ENCODE measurements around the gene DGKI. TPM values are rescaled to one million over a fixed set of nuclear protein-coding genes. Genes with fewer than 3 reads are reported as not detected.

Gene DGKI
- total RNA-seq, 1 experiment from 2014 or later: 0.15 TPM

DNA sequence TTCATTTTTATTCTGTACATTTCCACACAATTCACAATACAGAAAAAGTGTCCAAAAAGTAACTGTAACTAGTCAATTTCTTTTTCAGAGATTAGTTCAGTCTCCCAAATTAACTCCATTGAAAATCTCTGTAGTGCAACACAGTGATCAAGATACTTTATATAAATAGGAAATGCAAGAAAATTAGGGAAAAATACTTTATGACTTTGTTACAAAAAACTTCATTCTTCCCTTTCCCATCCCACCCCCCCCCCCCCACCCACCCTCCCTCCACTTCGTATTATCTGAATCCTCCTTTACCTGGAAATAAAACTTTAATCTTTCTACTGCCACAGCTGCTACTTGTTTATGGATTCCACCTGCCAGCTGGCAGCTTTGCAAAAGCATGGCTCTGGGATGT is 465.7 kb downstream of the DGKI start:
- no peak overlapping the region for H3K4me2 ChIP-seq (ENCODE audit: low read length)
- BruUV-seq (replicated peaks): no TSS peak
- intact Hi-C loops (cut with micrococcal nuclease): no loop called here
- H3K79me2 ChIP-seq (ENCODE audit: insufficient read depth, low read length): no peaks in the 10 kb centered on the region
- no peaks in the 10 kb centered on the region for H4K20me1 ChIP-seq (ENCODE audit: insufficient read depth)
- H3K27ac ChIP-seq (ENCODE audit: low read depth, low read length): no peak overlapping the region
- RAD21 ChIA-PET (ENCODE audit: low non-redundant PET in 1 of 2, low total read pairs in 2 of 2, uncharacterized antibody in 2 of 2, unreplicated experiment in 2 of 2): no interaction called here
- peaks cover 0 to 7% of the 10 kb centered on the region in 2 experiments; a peak in 1 of 4 replicates for H3K9me3 ChIP-seq (ENCODE audit: control insufficient read depth in 1 of 2, insufficient read depth in 1 of 2, low read depth in 1 of 2, low read length in 2 of 2)
- H3K27me3 ChIP-seq (ENCODE audit: insufficient read depth, low read length): no peaks in the 10 kb centered on the region
- no peak for TF ChIP-seq TCF7L2 (IDR thresholded peaks at IDR 0.05; ENCODE audit: borderline replicate concordance, extremely low read depth, insufficient read depth, insufficient read length)
- TF ChIP-seq, protein P1, sequence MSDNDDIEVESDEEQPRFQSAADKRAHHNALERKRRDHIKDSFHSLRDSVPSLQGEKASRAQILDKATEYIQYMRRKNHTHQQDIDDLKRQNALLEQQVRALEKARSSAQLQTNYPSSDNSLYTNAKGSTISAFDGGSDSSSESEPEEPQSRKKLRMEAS (IDR thresholded peaks at IDR 0.05): no peak
- CTCF ChIA-PET: no interaction called here
- no peak overlapping the region for H3K4me3 ChIP-seq (replicated peaks in 1 of 2; ENCODE audit: low read depth in 1 of 2, low read length in 2 of 2)
- ATAC-seq: no peak
- POLR2A ChIA-PET: no interaction called here
- H2AFZ ChIP-seq (ENCODE audit: low read depth, low read length, poor library complexity, severe bottlenecking): no peak overlapping the region
- no peaks in the 10 kb centered on the region for H3K36me3 ChIP-seq (ENCODE audit: control insufficient read depth in 1 of 2, insufficient read depth in 2 of 2, low read length in 2 of 2)
- no peak for DNase-seq (ENCODE audit: low read depth, low spot score)
- H3K9me2 ChIP-seq (ENCODE audit: insufficient read depth): no peaks in the 10 kb centered on the region
- H3K9ac ChIP-seq (ENCODE audit: low read length): no peak overlapping the region
- no peaks in the 10 kb centered on the region for H3K4me1 ChIP-seq (ENCODE audit: control insufficient read depth in 1 of 2, insufficient read depth in 2 of 2, low read length in 2 of 2)

DNA sequence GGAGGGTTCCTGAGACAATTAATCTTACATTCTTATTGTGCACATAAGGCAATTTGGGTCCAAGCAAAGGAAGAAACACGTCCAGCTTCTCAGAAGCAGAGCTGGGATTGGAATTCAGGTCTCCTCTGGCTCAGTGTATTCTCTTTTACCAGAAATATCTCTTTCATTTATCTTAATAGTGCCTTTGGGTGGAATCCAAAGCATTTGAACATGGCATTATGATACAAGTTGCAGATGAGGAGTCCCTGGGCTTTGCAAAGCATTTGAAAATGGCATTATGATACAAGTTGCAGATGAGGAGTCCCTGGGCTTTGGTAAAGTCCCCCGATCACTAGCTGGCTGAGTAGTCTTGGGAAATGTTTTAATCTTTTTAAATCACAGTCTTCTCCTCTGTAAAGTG is 473.3 kb downstream of the DGKI start:
- no peaks in the 10 kb centered on the region for H3K36me3 ChIP-seq (ENCODE audit: control insufficient read depth in 1 of 2, insufficient read depth in 2 of 2, low read length in 2 of 2)
- H4K20me1 ChIP-seq (ENCODE audit: insufficient read depth): no peaks in the 10 kb centered on the region
- ChIA-PET RAD21 (ENCODE audit: low non-redundant PET in 1 of 2, low total read pairs in 2 of 2, uncharacterized antibody in 2 of 2, unreplicated experiment in 2 of 2) (no interaction called here), CTCF (no interaction called here), POLR2A (no interaction called here)
- no peaks in the 10 kb centered on the region for H3K27me3 ChIP-seq (ENCODE audit: insufficient read depth, low read length)
- H3K4me2 ChIP-seq (ENCODE audit: low read length): no peak overlapping the region
- H3K9me2 ChIP-seq (ENCODE audit: insufficient read depth): no peaks in the 10 kb centered on the region
- intact Hi-C loops (cut with micrococcal nuclease): no loop called here
- H3K4me3 ChIP-seq (replicated peaks in 1 of 2; ENCODE audit: low read depth in 1 of 2, low read length in 2 of 2): no peak overlapping the region
- H3K79me2 ChIP-seq (ENCODE audit: insufficient read depth, low read length): no peaks in the 10 kb centered on the region
- no peaks in the 10 kb centered on the region for H3K4me1 ChIP-seq (ENCODE audit: control insufficient read depth in 1 of 2, insufficient read depth in 2 of 2, low read length in 2 of 2)
- no peak overlapping the region for H3K9ac ChIP-seq (ENCODE audit: low read length)
- TF ChIP-seq TCF7L2 (IDR thresholded peaks at IDR 0.05; ENCODE audit: borderline replicate concordance, extremely low read depth, insufficient read depth, insufficient read length): no peak
- TF ChIP-seq SP1 (IDR thresholded peaks at IDR 0.05; ENCODE audit: low read depth): no peak
- TF ChIP-seq, protein P2, sequence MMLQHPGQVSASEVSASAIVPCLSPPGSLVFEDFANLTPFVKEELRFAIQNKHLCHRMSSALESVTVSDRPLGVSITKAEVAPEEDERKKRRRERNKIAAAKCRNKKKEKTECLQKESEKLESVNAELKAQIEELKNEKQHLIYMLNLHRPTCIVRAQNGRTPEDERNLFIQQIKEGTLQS (IDR thresholded peaks at IDR 0.05): no peak
- TF ChIP-seq ZFX (IDR thresholded peaks at IDR 0.05): no peak
- no peak for TF ChIP-seq POLR2A (IDR thresholded peaks at IDR 0.05; ENCODE audit: borderline replicate concordance, extremely low read depth, insufficient read depth, insufficient read length)
- no peak for TF ChIP-seq SRF (IDR thresholded peaks at IDR 0.05; ENCODE audit: low read depth)
- no peak overlapping the region for H2AFZ ChIP-seq (ENCODE audit: low read depth, low read length, poor library complexity, severe bottlenecking)
- H3K9me3 ChIP-seq (ENCODE audit: control insufficient read depth in 1 of 2, insufficient read depth in 1 of 2, low read depth in 1 of 2, low read length in 2 of 2): peaks cover 0 to 12% of the 10 kb centered on the region in 2 experiments; a peak in 1 of 4 replicates
- DNase-seq (ENCODE audit: low read depth, low spot score) (no peak), ATAC-seq (no peak)
- no TSS peak for BruUV-seq (replicated peaks)
- H3K27ac ChIP-seq (ENCODE audit: low read depth, low read length): no peak overlapping the region

Measured in HCT116 (cell line).